GM12878 (cell line): Measurements from ENCODE around the gene SLC6A12. TPM values are rescaled to one million over a fixed set of nuclear protein-coding genes. Genes with fewer than 3 reads are reported as not detected.

ENCODE experiments used
- ATAC-seq: fragments of 200-7000 bp; cut with Tn5 transposase; 3 replicates; pipeline ENCODE4 v1.9.1; 2020; ENCODE audit warnings: mild to moderate bottlenecking, moderate library complexity
- BruUV-seq: library from RNA; stranded (reverse); fragments of 400-500 nt; replicated peaks from 2 replicates; lab custom pipeline; 2021; lab: Mats Ljungman, UMichigan
- CTCF ChIA-PET: fragments of 300-600 bp; sonication (Branson Sonifier 250); formaldehyde crosslinking; extraction: SDS; loops from one replicate; lab custom pipeline; 2021; ENCODE audit warnings: inconsistent platforms; lab: Yijun Ruan, JAX
- POLR2A ChIA-PET: fragments of 350-600 bp; formaldehyde crosslinking; extraction: SDS; loops from one replicate; lab custom pipeline; 2021; ENCODE audit warnings: inconsistent platforms; lab: Charles Lee
- RAD21 ChIA-PET: fragments of 300-600 bp; sonication (Branson Sonifier 250); formaldehyde crosslinking; loops from one replicate; lab custom pipeline; 2023; ENCODE audit warnings: antibody characterized with exemption; ENCODE audit not compliant: unreplicated experiment; lab: Charles Lee
- SMC1A ChIA-PET: fragments of 300-600 bp; sonication (Branson Sonifier 250); formaldehyde crosslinking; loops from one replicate; lab custom pipeline; 2023; ENCODE audit not compliant: unreplicated experiment, uncharacterized antibody; lab: Charles Lee
- DNase-seq: peaks from one replicate; pipeline ENCODE4 v3.0.0-alpha.2; 2011; ENCODE audit warnings: low read depth, low spot score
- FAIRE-seq: peaks from 3 replicates; lab custom pipeline; 2011; peaks lifted over from hg19 to GRCh38; lab: Jason Lieb, UNC
- H2AFZ ChIP-seq: 2 replicates; pipeline ENCODE4 v1.6.0; 2011; ENCODE audit warnings: low read depth, low read length, control low read depth; ENCODE audit not compliant: control insufficient read depth
- H3K27ac ChIP-seq: 2 replicates; pipeline ENCODE4 v1.5.1; 2011; ENCODE audit warnings: control low read depth; ENCODE audit not compliant: control insufficient read depth, insufficient read depth
- H3K27me3 ChIP-seq, 2 experiments: replicated peaks in 1 of 2; 2 replicates each; pipeline versions ENCODE4 v1.6.0 to v1.6.1; 2011; ENCODE audit warnings: low read length in 1 of 2; ENCODE audit not compliant: control insufficient read depth in 2 of 2, insufficient read depth in 2 of 2
- H3K36me3 ChIP-seq, 2 experiments: 2 replicates each; pipeline ENCODE4 v1.5.1; 2011; ENCODE audit warnings: low read length in 1 of 2; ENCODE audit not compliant: control insufficient read depth in 2 of 2, insufficient read depth in 2 of 2
- H3K4me1 ChIP-seq: 2 replicates; pipeline ENCODE4 v1.6.1; 2011; ENCODE audit warnings: mild to moderate bottlenecking, low read length, moderate library complexity, mixed read lengths; ENCODE audit not compliant: control insufficient read depth, insufficient read depth
- H3K4me2 ChIP-seq: 2 replicates; pipeline ENCODE4 v1.6.0; 2011; ENCODE audit warnings: control low read depth; ENCODE audit not compliant: control insufficient read depth, insufficient read depth
- H3K4me3 ChIP-seq: fragments of 200-600 bp; sonication (generic); 2 replicates; pipeline ENCODE4 v1.5.1; 2016
- H3K79me2 ChIP-seq: 2 replicates; pipeline ENCODE4 v1.6.0; 2011; ENCODE audit warnings: low read length; ENCODE audit not compliant: control insufficient read depth, insufficient read depth
- H3K9ac ChIP-seq: 2 replicates; pipeline ENCODE4 v1.8.0; 2011; ENCODE audit warnings: low read length, control low read depth, mixed read lengths; ENCODE audit not compliant: control insufficient read depth, insufficient read depth
- H3K9me3 ChIP-seq: replicated peaks from 3 replicates; pipeline ENCODE4 v1.5.1; 2011; ENCODE audit warnings: mild to moderate bottlenecking, low read length; ENCODE audit not compliant: control insufficient read depth, insufficient read depth
- H4K20me1 ChIP-seq: 2 replicates; pipeline ENCODE4 v1.6.0; 2011; ENCODE audit not compliant: control insufficient read depth, insufficient read depth
- EP300 ChIP-seq, 2 experiments: fragments of 150-350 bp in 1 of 2; IDR thresholded peaks; 2 replicates each; pipeline ENCODE4 v1.6.1; 2011 to 2012; ENCODE audit warnings: low read depth in 2 of 2, low read length in 2 of 2, borderline replicate concordance in 1 of 2, improper control_type of control experiment in 1 of 2, inconsistent platforms in 1 of 2; ENCODE audit not compliant: control insufficient read depth in 1 of 2
- ETV6 ChIP-seq, 2 experiments: fragments of 450-650 bp in 1 of 2; IDR thresholded peaks in 1 of 2; conservative IDR thresholded peaks in 1 of 2; 2 replicates each; pipeline ENCODE4 v1.6.1; 2014; ENCODE audit warnings: antibody characterized with exemption in 1 of 2, borderline replicate concordance in 1 of 2, low read depth in 1 of 2, mild to moderate bottlenecking in 1 of 2, moderate library complexity in 1 of 2
- FOXM1 ChIP-seq: IDR thresholded peaks from 2 replicates; pipeline ENCODE4 v1.6.1; 2012; ENCODE audit warnings: low read depth, mild to moderate bottlenecking, inconsistent platforms, low read length, moderate library complexity
- WGBS: methylation state at CpG from one replicate; pipeline ENCODE4 v1.1.6; 2016; ENCODE audit warnings: low lambda C conversion rate; ENCODE audit not compliant: insufficient replicate concordance, insufficient coverage; ENCODE audit errors: missing lambda C conversion rate; 5-methylcytosine and 5-hydroxymethylcytosine counted together
- in situ Hi-C: fragments of 300-500 bp; cut with MboI; formaldehyde crosslinking; loops from 9 replicates; pipeline ENCODE4 v1.14.3; 2018; ENCODE audit warnings: mixed read lengths
- intact Hi-C: fragments of 100-400 bp; cut with micrococcal nuclease; formaldehyde crosslinking; loops from one replicate; pipeline ENCODE4 v1.14.2; 2022; ENCODE audit not compliant: unreplicated experiment
- polyA plus RNA-seq, 11 experiments: library from polyadenylated mRNA; depleted of rRNA in 4 of 11; unstranded in 6 of 11; stranded (reverse) in 5 of 11; fragments of >200 nt; fragmentation: Nextera tagmentation in 4 of 11; fragmentation: Illumina TruSeq in 1 of 11; extraction: Ambion mirVana in 4 of 11; extraction: Trizol in 1 of 11; gene quantifications; 1 replicate in 1 of 11; 2 replicates in 10 of 11; pipeline versions ENCODE4 v1.2.1 to v1.2.3, GENCODE V29; 2011 to 2016; ENCODE audit warnings: inconsistent platforms in 2 of 11, missing spikeins in 2 of 11, low read depth in 1 of 11
- total RNA-seq, 4 experiments: library from RNA; depleted of rRNA in 3 of 4; stranded (reverse); fragments of >200 nt in 3 of 4; fragmentation: Illumina TruSeq in 1 of 4; extraction: Trizol in 1 of 4; gene quantifications; 2 replicates each; pipeline versions ENCODE4 v1.2.1 to v1.2.3, GENCODE V29; 2013 to 2021
- TF ChIP-seq, protein P1 (sequence below): IDR thresholded peaks from 2 replicates; pipeline ENCODE4 v1.6.1; 2011; ENCODE audit warnings: low read depth, mild to moderate bottlenecking, low read length, moderate library complexity, borderline replicate concordance; ENCODE audit errors: extremely low read depth

Gene SLC6A12
- total and polyA plus RNA-seq, 10 of the 15 experiments (the other 5 are each of a cell fraction or from before 2014, with no cell fraction given), result 0.06 to 0.11 (median 0.07) TPM; not detected in 7

GRCh38 chr12:174124-174523 is 39.8 kb downstream of the SLC6A12 start (continued):
- TF ChIP-seq, protein P1, sequence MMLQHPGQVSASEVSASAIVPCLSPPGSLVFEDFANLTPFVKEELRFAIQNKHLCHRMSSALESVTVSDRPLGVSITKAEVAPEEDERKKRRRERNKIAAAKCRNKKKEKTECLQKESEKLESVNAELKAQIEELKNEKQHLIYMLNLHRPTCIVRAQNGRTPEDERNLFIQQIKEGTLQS, result no peak
- TF ChIP-seq ETV6 (conservative IDR thresholded peaks at IDR 0.05 in 1 of 2, IDR thresholded peaks at IDR 0.05 in 1 of 2; ENCODE audit: borderline replicate concordance in 1 of 2, low read depth in 1 of 2) (no peak), EP300 (IDR thresholded peaks at IDR 0.05; ENCODE audit: borderline replicate concordance in 1 of 2, control insufficient read depth in 1 of 2, low read depth in 2 of 2, low read length in 2 of 2) (no peak)

- POLR2A ChIA-PET, result no interaction called here
- CTCF ChIA-PET, result no interaction called here
- in situ Hi-C loops, result no loop called here
- DNase-seq (no peak), ATAC-seq (no peak), FAIRE-seq (no peak)
- WGBS, result 53% methylated on average over 15 of the region's 15 CpGs
- no TSS peak for BruUV-seq
- Histone ChIP-seq H3K9me3 (no peaks in the 10 kb centered on the region), H3K79me2 (no peaks in the 10 kb centered on the region), H3K4me3 (no peak overlapping the region), H3K36me3 (no peaks in the 10 kb centered on the region), H3K27me3 (no peaks in the 10 kb centered on the region; a peak in 3 of 4 replicates), H3K4me2 (no peak overlapping the region), H3K9ac (no peak overlapping the region), H4K20me1 (no peaks in the 10 kb centered on the region), H3K4me1 (peaks cover 4% of the 10 kb centered on the region; the same call in 1 of the 2 replicates), H3K27ac (no peak overlapping the region), H2AFZ (no peak overlapping the region)
- SMC1A ChIA-PET, result no interaction called here
- intact Hi-C loops, result no loop called here
- no peak for TF ChIP-seq FOXM1
- RAD21 ChIA-PET, result no interaction called here
Measured at GRCh38 chr12:172732-173161, 41.2 kb downstream of the SLC6A12 start.
